Measurements from ENCODE around the gene VPS29. TPM values are rescaled to one million over a fixed set of nuclear protein-coding genes. Genes with fewer than 3 reads are reported as not detected.

Gene VPS29
- total RNA-seq, 1 experiment from 2014 or later, result 66.3 TPM

DNA sequence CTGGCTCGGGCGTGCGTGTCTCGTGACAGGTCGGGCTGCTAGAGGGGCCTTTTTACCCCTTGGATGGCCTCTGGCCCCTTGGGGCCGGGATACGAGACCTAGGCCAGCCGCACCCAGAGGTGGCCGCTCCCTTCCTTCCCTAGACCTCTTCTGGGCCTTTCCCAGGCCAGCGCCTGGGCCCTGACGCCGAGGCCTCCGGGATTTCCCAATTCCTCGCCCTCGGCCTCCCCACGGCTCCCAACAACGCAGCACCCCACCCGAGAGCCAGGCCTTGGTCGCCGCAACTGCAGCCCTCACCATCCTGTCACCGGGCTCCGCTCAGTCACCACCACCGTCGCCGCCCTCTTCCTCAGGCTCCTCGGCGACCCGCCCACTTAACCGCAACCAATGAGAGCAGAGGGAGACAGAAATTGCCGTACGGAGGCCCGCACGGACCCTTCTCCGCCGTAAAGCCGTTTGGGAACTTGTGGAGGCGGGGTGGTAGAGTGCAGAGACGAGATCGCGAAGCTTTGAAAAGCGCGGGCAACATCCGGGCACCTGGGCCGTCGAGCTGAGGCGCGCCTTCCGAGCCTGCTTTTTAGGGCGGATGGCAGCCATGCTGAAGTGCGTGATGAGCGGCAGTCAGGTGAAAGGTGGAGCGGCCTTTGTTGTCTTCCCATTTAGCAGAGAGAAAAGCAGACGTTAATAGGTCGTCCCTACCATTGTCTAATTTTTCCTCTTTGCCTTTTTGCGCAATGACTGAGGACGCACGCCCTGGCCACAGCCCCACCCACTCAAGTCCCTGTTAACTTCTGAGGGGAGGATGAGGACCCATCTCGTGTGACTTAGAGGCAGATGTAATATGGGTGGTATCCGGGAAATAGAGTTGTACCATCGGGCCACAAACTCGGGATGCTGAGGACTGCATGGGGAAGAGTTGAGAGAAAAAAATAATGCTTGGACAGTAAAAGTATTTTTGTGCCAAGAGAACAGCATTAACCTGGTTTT lies at the start of gene VPS29, which contains the start of gene RAD9B (continued):
- TF ChIP-seq, protein P1, sequence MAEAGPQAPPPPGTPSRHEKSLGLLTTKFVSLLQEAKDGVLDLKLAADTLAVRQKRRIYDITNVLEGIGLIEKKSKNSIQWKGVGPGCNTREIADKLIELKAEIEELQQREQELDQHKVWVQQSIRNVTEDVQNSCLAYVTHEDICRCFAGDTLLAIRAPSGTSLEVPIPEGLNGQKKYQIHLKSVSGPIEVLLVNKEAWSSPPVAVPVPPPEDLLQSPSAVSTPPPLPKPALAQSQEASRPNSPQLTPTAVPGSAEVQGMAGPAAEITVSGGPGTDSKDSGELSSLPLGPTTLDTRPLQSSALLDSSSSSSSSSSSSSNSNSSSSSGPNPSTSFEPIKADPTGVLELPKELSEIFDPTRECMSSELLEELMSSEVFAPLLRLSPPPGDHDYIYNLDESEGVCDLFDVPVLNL (CRISPR knock-in tag; IDR thresholded peaks at IDR 0.05; ENCODE audit: borderline replicate concordance, low read depth), result peak; percentile 97
- TF ChIP-seq, protein P2, sequence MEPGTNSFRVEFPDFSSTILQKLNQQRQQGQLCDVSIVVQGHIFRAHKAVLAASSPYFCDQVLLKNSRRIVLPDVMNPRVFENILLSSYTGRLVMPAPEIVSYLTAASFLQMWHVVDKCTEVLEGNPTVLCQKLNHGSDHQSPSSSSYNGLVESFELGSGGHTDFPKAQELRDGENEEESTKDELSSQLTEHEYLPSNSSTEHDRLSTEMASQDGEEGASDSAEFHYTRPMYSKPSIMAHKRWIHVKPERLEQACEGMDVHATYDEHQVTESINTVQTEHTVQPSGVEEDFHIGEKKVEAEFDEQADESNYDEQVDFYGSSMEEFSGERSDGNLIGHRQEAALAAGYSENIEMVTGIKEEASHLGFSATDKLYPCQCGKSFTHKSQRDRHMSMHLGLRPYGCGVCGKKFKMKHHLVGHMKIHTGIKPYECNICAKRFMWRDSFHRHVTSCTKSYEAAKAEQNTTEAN (CRISPR knock-in tag; IDR thresholded peaks at IDR 0.05), result peak; percentile 99
- TF ChIP-seq, protein P3, sequence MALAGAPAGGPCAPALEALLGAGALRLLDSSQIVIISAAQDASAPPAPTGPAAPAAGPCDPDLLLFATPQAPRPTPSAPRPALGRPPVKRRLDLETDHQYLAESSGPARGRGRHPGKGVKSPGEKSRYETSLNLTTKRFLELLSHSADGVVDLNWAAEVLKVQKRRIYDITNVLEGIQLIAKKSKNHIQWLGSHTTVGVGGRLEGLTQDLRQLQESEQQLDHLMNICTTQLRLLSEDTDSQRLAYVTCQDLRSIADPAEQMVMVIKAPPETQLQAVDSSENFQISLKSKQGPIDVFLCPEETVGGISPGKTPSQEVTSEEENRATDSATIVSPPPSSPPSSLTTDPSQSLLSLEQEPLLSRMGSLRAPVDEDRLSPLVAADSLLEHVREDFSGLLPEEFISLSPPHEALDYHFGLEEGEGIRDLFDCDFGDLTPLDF (CRISPR knock-in tag; IDR thresholded peaks at IDR 0.05), result peak; percentile 100
- TF ChIP-seq ZBTB21 (CRISPR knock-in tag; IDR thresholded peaks at IDR 0.05; ENCODE audit: borderline replicate concordance) (peak; percentile 98), CREB1 (CRISPR knock-in tag; IDR thresholded peaks at IDR 0.05) (peak; percentile 100), NR3C1 (CRISPR knock-in tag; conservative IDR thresholded peaks at IDR 0.05; ENCODE audit: low read depth) (peak; percentile 95), KAT7 (CRISPR knock-in tag; IDR thresholded peaks at IDR 0.05; ENCODE audit: borderline replicate concordance) (peak; percentile 99), TP53 (CRISPR knock-in tag; IDR thresholded peaks at IDR 0.05) (peak; percentile 99), SOX15 (CRISPR knock-in tag; IDR thresholded peaks at IDR 0.05) (no peak), NFE2L1 (CRISPR knock-in tag; IDR thresholded peaks at IDR 0.05) (peak; percentile 100), TEAD4 (CRISPR knock-in tag; IDR thresholded peaks at IDR 0.05) (peak; percentile 97), ZNF423 (CRISPR knock-in tag; IDR thresholded peaks at IDR 0.05) (no peak), ZNF121 (CRISPR knock-in tag; IDR thresholded peaks at IDR 0.05) (peak; percentile 87), ZNF232 (CRISPR knock-in tag; IDR thresholded peaks at IDR 0.05) (peak; percentile 100), ELF4 (CRISPR knock-in tag; IDR thresholded peaks at IDR 0.05; ENCODE audit: low read depth) (peak; percentile 98), NFATC4 (CRISPR knock-in tag; IDR thresholded peaks at IDR 0.05) (no peak), MYBL2 (CRISPR knock-in tag; IDR thresholded peaks at IDR 0.05) (peak; percentile 99), SMAD3 (CRISPR knock-in tag; IDR thresholded peaks at IDR 0.05; ENCODE audit: borderline replicate concordance) (peak; percentile 99), MXD4 (CRISPR knock-in tag; IDR thresholded peaks at IDR 0.05; ENCODE audit: borderline replicate concordance) (no peak), SMAD4 (CRISPR knock-in tag; IDR thresholded peaks at IDR 0.05) (peak; percentile 96), PRRX2 (CRISPR knock-in tag; IDR thresholded peaks at IDR 0.05) (no peak), JUN (CRISPR knock-in tag; IDR thresholded peaks at IDR 0.05) (peak; percentile 98), CREM (CRISPR knock-in tag; IDR thresholded peaks at IDR 0.05) (peak; percentile 96), ZNF317 (CRISPR knock-in tag; IDR thresholded peaks at IDR 0.05; ENCODE audit: borderline replicate concordance, low read depth) (peak; percentile 90)
- TF ChIP-seq, protein P4, sequence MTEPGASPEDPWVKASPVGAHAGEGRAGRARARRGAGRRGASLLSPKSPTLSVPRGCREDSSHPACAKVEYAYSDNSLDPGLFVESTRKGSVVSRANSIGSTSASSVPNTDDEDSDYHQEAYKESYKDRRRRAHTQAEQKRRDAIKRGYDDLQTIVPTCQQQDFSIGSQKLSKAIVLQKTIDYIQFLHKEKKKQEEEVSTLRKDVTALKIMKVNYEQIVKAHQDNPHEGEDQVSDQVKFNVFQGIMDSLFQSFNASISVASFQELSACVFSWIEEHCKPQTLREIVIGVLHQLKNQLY (CRISPR knock-in tag; IDR thresholded peaks at IDR 0.05), result peak; percentile 97; the same call in 1 of the 2 replicates
- TF ChIP-seq, protein P5, sequence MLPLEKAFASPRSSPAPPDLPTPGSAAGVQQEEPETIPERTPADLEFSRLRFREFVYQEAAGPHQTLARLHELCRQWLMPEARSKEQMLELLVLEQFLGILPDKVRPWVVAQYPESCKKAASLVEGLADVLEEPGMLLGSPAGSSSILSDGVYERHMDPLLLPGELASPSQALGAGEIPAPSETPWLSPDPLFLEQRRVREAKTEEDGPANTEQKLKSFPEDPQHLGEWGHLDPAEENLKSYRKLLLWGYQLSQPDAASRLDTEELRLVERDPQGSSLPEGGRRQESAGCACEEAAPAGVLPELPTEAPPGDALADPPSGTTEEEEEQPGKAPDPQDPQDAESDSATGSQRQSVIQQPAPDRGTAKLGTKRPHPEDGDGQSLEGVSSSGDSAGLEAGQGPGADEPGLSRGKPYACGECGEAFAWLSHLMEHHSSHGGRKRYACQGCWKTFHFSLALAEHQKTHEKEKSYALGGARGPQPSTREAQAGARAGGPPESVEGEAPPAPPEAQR (CRISPR knock-in tag; IDR thresholded peaks at IDR 0.05), result no peak
- TF ChIP-seq, protein P6, sequence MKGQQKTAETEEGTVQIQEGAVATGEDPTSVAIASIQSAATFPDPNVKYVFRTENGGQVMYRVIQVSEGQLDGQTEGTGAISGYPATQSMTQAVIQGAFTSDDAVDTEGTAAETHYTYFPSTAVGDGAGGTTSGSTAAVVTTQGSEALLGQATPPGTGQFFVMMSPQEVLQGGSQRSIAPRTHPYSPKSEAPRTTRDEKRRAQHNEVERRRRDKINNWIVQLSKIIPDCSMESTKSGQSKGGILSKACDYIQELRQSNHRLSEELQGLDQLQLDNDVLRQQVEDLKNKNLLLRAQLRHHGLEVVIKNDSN (CRISPR knock-in tag; IDR thresholded peaks at IDR 0.05), result peak; percentile 91
- TF ChIP-seq, protein P7, sequence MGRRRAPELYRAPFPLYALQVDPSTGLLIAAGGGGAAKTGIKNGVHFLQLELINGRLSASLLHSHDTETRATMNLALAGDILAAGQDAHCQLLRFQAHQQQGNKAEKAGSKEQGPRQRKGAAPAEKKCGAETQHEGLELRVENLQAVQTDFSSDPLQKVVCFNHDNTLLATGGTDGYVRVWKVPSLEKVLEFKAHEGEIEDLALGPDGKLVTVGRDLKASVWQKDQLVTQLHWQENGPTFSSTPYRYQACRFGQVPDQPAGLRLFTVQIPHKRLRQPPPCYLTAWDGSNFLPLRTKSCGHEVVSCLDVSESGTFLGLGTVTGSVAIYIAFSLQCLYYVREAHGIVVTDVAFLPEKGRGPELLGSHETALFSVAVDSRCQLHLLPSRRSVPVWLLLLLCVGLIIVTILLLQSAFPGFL (CRISPR knock-in tag; IDR thresholded peaks at IDR 0.05; ENCODE audit: borderline replicate concordance), result peak; percentile 99
- TF ChIP-seq, protein P8, sequence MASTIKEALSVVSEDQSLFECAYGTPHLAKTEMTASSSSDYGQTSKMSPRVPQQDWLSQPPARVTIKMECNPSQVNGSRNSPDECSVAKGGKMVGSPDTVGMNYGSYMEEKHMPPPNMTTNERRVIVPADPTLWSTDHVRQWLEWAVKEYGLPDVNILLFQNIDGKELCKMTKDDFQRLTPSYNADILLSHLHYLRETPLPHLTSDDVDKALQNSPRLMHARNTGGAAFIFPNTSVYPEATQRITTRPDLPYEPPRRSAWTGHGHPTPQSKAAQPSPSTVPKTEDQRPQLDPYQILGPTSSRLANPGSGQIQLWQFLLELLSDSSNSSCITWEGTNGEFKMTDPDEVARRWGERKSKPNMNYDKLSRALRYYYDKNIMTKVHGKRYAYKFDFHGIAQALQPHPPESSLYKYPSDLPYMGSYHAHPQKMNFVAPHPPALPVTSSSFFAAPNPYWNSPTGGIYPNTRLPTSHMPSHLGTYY (CRISPR knock-in tag; IDR thresholded peaks at IDR 0.05), result no peak

Data from WTC11 (cell line).